Erythroblast (primary cell): Measurements from ENCODE around the gene IL3RA.
A peak's percentile ranks its signal among the peaks of the same experiment; 100 is the strongest.

Source experiments
- GATA1 ChIP-seq: IDR thresholded peaks from 2 replicates; pipeline ENCODE4 v1.6.1; 2011; ENCODE audit warnings: low read depth, mild to moderate bottlenecking, control low read depth, low read length, moderate library complexity
- POLR2A ChIP-seq: IDR thresholded peaks from 2 replicates; pipeline ENCODE4 v1.6.1; 2011; ENCODE audit warnings: mild to moderate bottlenecking, low read length

DNA sequence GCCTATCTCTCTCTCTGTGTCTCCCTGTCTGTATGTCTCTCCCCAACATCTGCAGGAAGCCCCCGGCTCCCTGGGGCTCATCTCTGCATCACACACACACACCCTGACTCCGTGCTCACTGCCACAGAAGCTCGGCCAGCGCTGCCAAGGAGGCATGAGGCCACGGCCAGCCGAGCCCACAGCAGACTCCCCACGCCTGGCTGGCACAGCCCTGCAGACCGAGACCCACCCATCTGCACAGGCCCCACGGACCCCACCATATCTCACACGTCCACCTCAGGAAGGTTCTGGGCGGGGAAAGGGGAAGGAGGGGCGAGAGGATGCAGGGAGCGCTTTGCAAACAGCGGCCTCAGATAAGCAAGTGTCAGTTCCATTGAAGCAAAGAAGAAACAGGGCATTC is 83.8 kb downstream of the IL3RA start:
- TF ChIP-seq POLR2A: peak; percentile 41
- no peak for TF ChIP-seq GATA1
